Skeletal muscle satellite cell (primary cell): ENCODE data around the gene MTSS2.

Experiments
- H3K27me3 ChIP-seq: 2 replicates; pipeline ENCODE4 v1.7.0; 2013; ENCODE audit warnings: low read length; ENCODE audit not compliant: control insufficient read depth, insufficient read depth
- H3K36me3 ChIP-seq: 2 replicates; pipeline ENCODE4 v1.7.0; 2013; ENCODE audit warnings: mild to moderate bottlenecking, control low read depth, low read length; ENCODE audit not compliant: insufficient read depth
- H3K4me1 ChIP-seq: 2 replicates; pipeline ENCODE4 v1.7.0; 2013; ENCODE audit warnings: low read length; ENCODE audit not compliant: control insufficient read depth, insufficient read depth
- H3K4me2 ChIP-seq: 2 replicates; pipeline ENCODE4 v1.7.0; 2013; ENCODE audit warnings: mild to moderate bottlenecking, low read length
- H3K4me3 ChIP-seq: 2 replicates; pipeline ENCODE4 v1.7.0; 2013; ENCODE audit warnings: low read length
- H3K9ac ChIP-seq: 2 replicates; pipeline ENCODE4 v1.7.0; 2013; ENCODE audit warnings: mild to moderate bottlenecking, low read depth, low read length, moderate library complexity
- H3K9me3 ChIP-seq: replicated peaks from 2 replicates; pipeline ENCODE4 v1.7.0; 2013; ENCODE audit warnings: mild to moderate bottlenecking, control low read depth, low read length

The MTSS2 gene

GRCh38 chr16:70703835-70704381 is 18.1 kb upstream of the MTSS2 start:
- Histone ChIP-seq H3K4me2 (peak overlapping the region; percentile 22), H3K27me3 (no peaks in the 10 kb centered on the region), H3K36me3 (peaks cover 4% of the 10 kb centered on the region), H3K4me1 (peaks cover 98% of the 10 kb centered on the region), H3K4me3 (peak overlapping the region; percentile 3), H3K9me3 (no peaks in the 10 kb centered on the region), H3K9ac (peak overlapping the region; percentile 45)

GRCh38 chr16:70703041-70703834 is 17.4 kb upstream of the MTSS2 start:
- H3K27me3 ChIP-seq, result no peaks in the 10 kb centered on the region
- H3K9ac ChIP-seq, result peak overlapping the region; percentile 45
- H3K36me3 ChIP-seq, result peaks cover 4% of the 10 kb centered on the region
- peaks cover 93% of the 10 kb centered on the region for H3K4me1 ChIP-seq
- H3K4me2 ChIP-seq, result peak overlapping the region; percentile 22
- H3K4me3 ChIP-seq, result peak overlapping the region; percentile 3
- H3K9me3 ChIP-seq, result no peaks in the 10 kb centered on the region

- Histone ChIP-seq H3K4me1 (peaks cover 93% of the 10 kb centered on the region), H3K4me3 (no peak overlapping the region), H3K9me3 (no peaks in the 10 kb centered on the region), H3K9ac (peak overlapping the region; percentile 45), H3K4me2 (peak overlapping the region; percentile 22), H3K36me3 (peaks cover 4% of the 10 kb centered on the region), H3K27me3 (no peaks in the 10 kb centered on the region)
These were observed 16.8 kb upstream of the MTSS2 start for GRCh38 chr16:70702624-70703023.

GRCh38 chr16:70701998-70702397 is 16.1 kb upstream of the MTSS2 start:
- no peak overlapping the region for H3K4me3 ChIP-seq
- H3K27me3 ChIP-seq, result no peaks in the 10 kb centered on the region
- H3K9me3 ChIP-seq, result no peaks in the 10 kb centered on the region
- H3K9ac ChIP-seq, result peak overlapping the region; percentile 45
- H3K36me3 ChIP-seq, result peaks cover 4% of the 10 kb centered on the region
- peaks cover 93% of the 10 kb centered on the region for H3K4me1 ChIP-seq
- no peak overlapping the region for H3K4me2 ChIP-seq

- Histone ChIP-seq H3K4me2 (no peak overlapping the region), H3K9ac (peak overlapping the region; percentile 77), H3K36me3 (peaks cover 4% of the 10 kb centered on the region), H3K4me1 (peaks cover 93% of the 10 kb centered on the region), H3K9me3 (no peaks in the 10 kb centered on the region), H3K4me3 (no peak overlapping the region), H3K27me3 (no peaks in the 10 kb centered on the region)
These were observed 15.7 kb upstream of the MTSS2 start for GRCh38 chr16:70701596-70701995.

GRCh38 chr16:70701036-70701435 is 15.2 kb upstream of the MTSS2 start:
- H3K4me2 ChIP-seq, result peak overlapping the region; percentile 31
- peaks cover 4% of the 10 kb centered on the region for H3K36me3 ChIP-seq
- peaks cover 90% of the 10 kb centered on the region for H3K4me1 ChIP-seq
- no peak overlapping the region for H3K4me3 ChIP-seq
- H3K9me3 ChIP-seq, result no peaks in the 10 kb centered on the region
- no peaks in the 10 kb centered on the region for H3K27me3 ChIP-seq
- H3K9ac ChIP-seq, result peak overlapping the region; percentile 77

- no peaks in the 10 kb centered on the region for H3K27me3 ChIP-seq
- H3K4me3 ChIP-seq, result no peak overlapping the region
- peaks cover 90% of the 10 kb centered on the region for H3K4me1 ChIP-seq
- no peaks in the 10 kb centered on the region for H3K9me3 ChIP-seq
- H3K4me2 ChIP-seq, result peak overlapping the region; percentile 31
- peaks cover 4% of the 10 kb centered on the region for H3K36me3 ChIP-seq
- peak overlapping the region; percentile 77 for H3K9ac ChIP-seq
These were observed 14.5 kb upstream of the MTSS2 start for GRCh38 chr16:70700101-70701020.

- no peak overlapping the region for H3K4me3 ChIP-seq
- H3K4me1 ChIP-seq, result peaks cover 90% of the 10 kb centered on the region
- H3K9ac ChIP-seq, result peak overlapping the region; percentile 77
- H3K9me3 ChIP-seq, result no peaks in the 10 kb centered on the region
- H3K36me3 ChIP-seq, result peaks cover 4% of the 10 kb centered on the region
- H3K27me3 ChIP-seq, result no peaks in the 10 kb centered on the region
- peak overlapping the region; percentile 5 for H3K4me2 ChIP-seq
These were observed 13.8 kb upstream of the MTSS2 start for GRCh38 chr16:70699696-70700095.

GRCh38 chr16:70698901-70699300 is 13.0 kb upstream of the MTSS2 start:
- Histone ChIP-seq H3K9me3 (no peaks in the 10 kb centered on the region), H3K27me3 (no peaks in the 10 kb centered on the region), H3K9ac (no peak overlapping the region), H3K4me1 (peaks cover 90% of the 10 kb centered on the region), H3K4me2 (no peak overlapping the region), H3K4me3 (no peak overlapping the region), H3K36me3 (peaks cover 4% of the 10 kb centered on the region)

- Histone ChIP-seq H3K4me1 (peaks cover 90% of the 10 kb centered on the region), H3K9ac (peak overlapping the region; percentile 49), H3K4me2 (no peak overlapping the region), H3K4me3 (no peak overlapping the region), H3K27me3 (no peaks in the 10 kb centered on the region), H3K9me3 (no peaks in the 10 kb centered on the region), H3K36me3 (peaks cover 4% of the 10 kb centered on the region)
These were observed 11.8 kb upstream of the MTSS2 start for GRCh38 chr16:70697594-70698170.
